ENCODE results near the gene GZMM. TPM values are rescaled to one million over a fixed set of nuclear protein-coding genes. Genes with fewer than 3 reads are reported as not detected.
A peak's percentile ranks its signal among the peaks of the same experiment; 100 is the strongest.

GZMM gene
- total and polyA plus RNA-seq, 2 of the 13 experiments (the other 11 are each of a cell fraction or from before 2014, with no cell fraction given): 0.07 TPM; not detected in 1

DNA sequence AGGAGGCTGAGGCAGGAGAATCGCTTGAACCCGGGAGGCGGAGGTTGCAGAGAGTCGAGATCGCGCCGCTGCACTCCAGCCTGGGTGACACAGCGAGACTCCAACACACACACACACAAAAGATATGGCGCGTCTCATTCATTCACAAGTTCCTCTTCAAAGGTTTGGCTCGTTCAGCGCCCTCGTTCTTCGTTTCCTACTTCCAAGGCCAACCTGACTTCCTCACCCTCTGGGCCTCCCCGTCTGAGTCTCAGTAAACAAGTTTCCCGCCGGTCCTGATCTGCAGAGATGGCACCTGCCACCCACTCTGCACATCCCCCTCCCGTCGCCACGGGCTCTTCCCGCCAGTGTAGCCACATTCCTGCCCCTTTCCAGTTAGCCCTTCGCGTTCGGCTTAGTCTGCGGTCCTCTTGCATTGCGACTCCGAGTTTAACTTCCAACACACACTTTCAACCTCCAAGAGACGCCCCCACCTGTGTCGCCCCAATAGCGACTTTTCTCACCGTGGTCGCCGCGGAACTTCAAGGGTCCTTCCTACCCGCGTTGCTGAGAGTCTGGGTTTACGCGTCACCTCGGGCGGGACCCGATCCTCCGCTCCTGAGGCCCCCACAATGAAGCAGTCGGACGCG is 27.2 kb downstream of the GZMM start (continued):
- TF ChIP-seq ZNF543 (CRISPR knock-in tag; IDR thresholded peaks at IDR 0.05) (peak; percentile 59; the same call in 1 of the 2 replicates), NONO (IDR thresholded peaks at IDR 0.05) (no peak), NONO (CRISPR knock-in tag; conservative IDR thresholded peaks at IDR 0.05) (peak; percentile 39; the same call in 1 of the 2 replicates), ZNF546 (CRISPR knock-in tag; conservative IDR thresholded peaks at IDR 0.05) (0 out of 2 replicates have a peak, but pooled peaks have one; percentile 11), RCOR2 (CRISPR knock-in tag; IDR thresholded peaks at IDR 0.05) (no peak), ATF7-NPFF (CRISPR knock-in tag; IDR thresholded peaks at IDR 0.05; ENCODE audit: low read depth) (peak; percentile 61; the same call in 1 of the 2 replicates), NR2C2 (CRISPR knock-in tag; IDR thresholded peaks at IDR 0.05; ENCODE audit: borderline replicate concordance) (no peak), PHB2 (IDR thresholded peaks at IDR 0.05; ENCODE audit: partially characterized antibody) (no peak), ZNF281 (CRISPR knock-in tag; IDR thresholded peaks at IDR 0.05; ENCODE audit: borderline replicate concordance) (peak; percentile 86), PBX2 (CRISPR knock-in tag; IDR thresholded peaks at IDR 0.05) (no peak), ZNF337 (CRISPR knock-in tag; IDR thresholded peaks at IDR 0.05; ENCODE audit: borderline replicate concordance, low read depth) (0 out of 2 replicates have a peak, but pooled peaks have one; percentile 15), ZNF343 (CRISPR knock-in tag; IDR thresholded peaks at IDR 0.05) (no peak), ZFY (CRISPR knock-in tag; IDR thresholded peaks at IDR 0.05) (peak; percentile 49), NCOA1 (CRISPR knock-in tag; IDR thresholded peaks at IDR 0.05) (0 out of 2 replicates have a peak, but pooled peaks have one; percentile 14), ZNF644 (CRISPR knock-in tag; IDR thresholded peaks at IDR 0.05; ENCODE audit: low read depth) (peak; percentile 24; the same call in 1 of the 2 replicates), NAIF1 (CRISPR knock-in tag; IDR thresholded peaks at IDR 0.05; ENCODE audit: borderline replicate concordance) (peak; percentile 46; the same call in 1 of the 2 replicates), TAF1 (CRISPR knock-in tag; IDR thresholded peaks at IDR 0.05) (peak; percentile 66; the same call in 1 of the 2 replicates), GATAD2A (CRISPR knock-in tag; IDR thresholded peaks at IDR 0.05) (peak; percentile 42; the same call in 1 of the 2 replicates)
- TF ChIP-seq, protein P1, sequence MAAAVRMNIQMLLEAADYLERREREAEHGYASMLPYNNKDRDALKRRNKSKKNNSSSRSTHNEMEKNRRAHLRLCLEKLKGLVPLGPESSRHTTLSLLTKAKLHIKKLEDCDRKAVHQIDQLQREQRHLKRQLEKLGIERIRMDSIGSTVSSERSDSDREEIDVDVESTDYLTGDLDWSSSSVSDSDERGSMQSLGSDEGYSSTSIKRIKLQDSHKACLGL (CRISPR knock-in tag; IDR thresholded peaks at IDR 0.05): no peak
- TF ChIP-seq, protein P2, sequence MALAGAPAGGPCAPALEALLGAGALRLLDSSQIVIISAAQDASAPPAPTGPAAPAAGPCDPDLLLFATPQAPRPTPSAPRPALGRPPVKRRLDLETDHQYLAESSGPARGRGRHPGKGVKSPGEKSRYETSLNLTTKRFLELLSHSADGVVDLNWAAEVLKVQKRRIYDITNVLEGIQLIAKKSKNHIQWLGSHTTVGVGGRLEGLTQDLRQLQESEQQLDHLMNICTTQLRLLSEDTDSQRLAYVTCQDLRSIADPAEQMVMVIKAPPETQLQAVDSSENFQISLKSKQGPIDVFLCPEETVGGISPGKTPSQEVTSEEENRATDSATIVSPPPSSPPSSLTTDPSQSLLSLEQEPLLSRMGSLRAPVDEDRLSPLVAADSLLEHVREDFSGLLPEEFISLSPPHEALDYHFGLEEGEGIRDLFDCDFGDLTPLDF (CRISPR knock-in tag; IDR thresholded peaks at IDR 0.05): peak; percentile 80
- TF ChIP-seq, protein P3, sequence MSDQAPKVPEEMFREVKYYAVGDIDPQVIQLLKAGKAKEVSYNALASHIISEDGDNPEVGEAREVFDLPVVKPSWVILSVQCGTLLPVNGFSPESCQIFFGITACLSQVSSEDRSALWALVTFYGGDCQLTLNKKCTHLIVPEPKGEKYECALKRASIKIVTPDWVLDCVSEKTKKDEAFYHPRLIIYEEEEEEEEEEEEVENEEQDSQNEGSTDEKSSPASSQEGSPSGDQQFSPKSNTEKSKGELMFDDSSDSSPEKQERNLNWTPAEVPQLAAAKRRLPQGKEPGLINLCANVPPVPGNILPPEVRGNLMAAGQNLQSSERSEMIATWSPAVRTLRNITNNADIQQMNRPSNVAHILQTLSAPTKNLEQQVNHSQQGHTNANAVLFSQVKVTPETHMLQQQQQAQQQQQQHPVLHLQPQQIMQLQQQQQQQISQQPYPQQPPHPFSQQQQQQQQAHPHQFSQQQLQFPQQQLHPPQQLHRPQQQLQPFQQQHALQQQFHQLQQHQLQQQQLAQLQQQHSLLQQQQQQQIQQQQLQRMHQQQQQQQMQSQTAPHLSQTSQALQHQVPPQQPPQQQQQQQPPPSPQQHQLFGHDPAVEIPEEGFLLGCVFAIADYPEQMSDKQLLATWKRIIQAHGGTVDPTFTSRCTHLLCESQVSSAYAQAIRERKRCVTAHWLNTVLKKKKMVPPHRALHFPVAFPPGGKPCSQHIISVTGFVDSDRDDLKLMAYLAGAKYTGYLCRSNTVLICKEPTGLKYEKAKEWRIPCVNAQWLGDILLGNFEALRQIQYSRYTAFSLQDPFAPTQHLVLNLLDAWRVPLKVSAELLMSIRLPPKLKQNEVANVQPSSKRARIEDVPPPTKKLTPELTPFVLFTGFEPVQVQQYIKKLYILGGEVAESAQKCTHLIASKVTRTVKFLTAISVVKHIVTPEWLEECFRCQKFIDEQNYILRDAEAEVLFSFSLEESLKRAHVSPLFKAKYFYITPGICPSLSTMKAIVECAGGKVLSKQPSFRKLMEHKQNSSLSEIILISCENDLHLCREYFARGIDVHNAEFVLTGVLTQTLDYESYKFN (CRISPR knock-in tag; conservative IDR thresholded peaks at IDR 0.05): peak; percentile 42

All from HepG2 (cell line).